Hippocampal formation (tissue), 2 donors: ENCODE results near the gene PTPN6.

Source experiments
- DNase-seq, 2 donors: peaks; one replicate each; lab custom pipeline; 2025; lab: John Stamatoyannopoulos, UW

The PTPN6 gene

DNA sequence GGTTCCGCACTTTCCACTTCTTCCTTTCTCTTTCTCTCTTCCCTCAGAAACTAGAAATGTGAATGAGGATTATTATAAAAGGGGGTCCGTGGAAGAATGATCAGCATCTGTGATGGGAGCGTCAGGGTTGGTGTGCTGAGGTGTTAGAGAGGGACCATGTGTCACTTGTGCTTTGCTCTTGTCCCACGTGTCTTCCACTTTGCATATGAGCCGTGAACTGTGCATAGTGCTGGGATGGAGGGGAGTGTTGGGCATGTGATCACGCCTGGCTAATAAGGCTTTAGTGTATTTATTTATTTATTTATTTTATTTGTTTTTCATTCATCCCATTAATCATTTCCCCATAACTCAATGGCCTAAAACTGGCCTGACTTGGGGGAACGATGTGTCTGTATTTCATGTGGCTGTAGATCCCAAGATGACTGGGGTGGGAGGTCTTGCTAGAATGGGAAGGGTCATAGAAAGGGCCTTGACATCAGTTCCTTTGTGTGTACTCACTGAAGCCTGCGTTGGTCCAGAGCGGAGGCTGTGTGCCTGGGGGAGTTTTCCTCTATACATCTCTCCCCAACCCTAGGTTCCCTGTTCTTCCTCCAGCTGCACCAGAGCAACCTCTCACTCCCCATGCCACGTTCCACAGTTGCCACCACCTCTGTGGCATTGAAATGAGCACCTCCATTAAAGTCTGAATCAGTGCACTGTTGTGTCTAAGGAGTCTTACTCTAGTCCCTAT lies 28.0 kb upstream of the PTPN6 start:
- no peak for DNase-seq

DNA sequence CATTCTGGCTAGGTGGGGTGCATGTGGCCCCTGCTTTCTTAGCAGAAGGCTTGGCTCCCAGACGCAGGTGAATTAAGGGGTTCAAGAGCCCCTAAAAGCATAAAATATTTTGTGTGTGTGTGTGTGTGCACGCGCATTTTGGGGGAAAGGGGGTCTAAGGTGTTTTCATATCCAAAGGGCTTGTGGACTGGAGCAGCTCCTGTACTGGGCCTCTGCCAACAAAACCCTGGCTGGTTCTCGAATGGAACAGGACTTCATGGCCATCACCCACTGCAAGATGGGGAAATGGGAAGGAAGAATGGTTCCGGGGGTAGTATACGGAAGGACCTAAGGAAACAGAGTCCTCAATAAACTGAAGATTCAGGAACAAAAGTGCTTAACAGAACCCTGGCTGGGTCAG lies 27.3 kb upstream of the PTPN6 start:
- DNase-seq = no peak

DNA sequence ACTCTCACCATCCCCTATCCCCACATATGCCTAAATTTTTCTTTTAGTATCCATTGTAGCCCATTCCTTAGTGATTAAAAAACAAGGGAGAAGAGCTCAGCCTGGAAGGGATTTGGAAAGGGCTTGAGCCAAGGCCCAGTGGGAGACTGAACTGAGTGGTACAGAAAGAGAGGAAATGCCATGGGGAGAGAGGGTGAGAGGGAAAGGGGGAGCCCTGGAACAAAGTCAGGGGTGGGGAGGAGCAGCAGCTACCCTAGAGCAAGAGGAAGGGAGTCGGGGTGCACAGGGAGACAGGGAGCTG lies 26.0 kb upstream of the PTPN6 start:
- DNase-seq = no peak

DNA sequence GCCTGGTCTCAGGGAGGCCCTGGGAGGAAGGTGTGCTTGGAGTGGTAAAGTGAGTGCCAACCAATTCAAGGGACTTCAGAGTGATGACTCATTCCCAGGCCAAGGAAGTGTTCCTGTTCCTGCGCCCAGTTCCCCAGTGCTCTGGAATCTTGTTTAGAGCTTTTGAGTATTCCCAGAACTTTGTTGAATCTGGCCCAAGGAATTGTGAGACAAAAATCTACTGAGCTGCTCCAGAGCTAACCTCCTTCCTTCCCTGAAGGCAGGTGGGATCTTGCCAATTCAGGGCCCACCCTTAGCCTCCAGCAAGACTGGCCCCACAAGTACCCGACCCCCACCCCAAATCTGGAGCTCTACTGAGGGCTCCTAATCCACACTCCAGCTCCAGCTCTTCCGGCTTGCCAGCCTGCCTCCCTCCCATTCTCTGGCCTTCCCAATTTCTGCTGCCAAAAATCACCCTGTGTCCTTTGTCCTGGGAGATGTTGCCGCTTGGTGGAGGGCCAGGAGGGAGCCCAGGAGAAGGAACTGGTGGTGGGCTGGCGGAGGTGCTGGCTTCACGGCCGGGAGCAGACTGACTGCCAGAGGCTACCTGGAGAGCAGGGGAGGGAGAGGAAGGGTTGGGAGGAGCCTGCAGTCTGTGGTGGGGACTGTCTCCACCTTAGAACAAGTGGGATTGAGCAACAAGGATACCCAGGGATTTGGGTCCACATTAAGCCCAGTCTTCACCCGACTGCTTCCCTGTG lies 25.4 kb upstream of the PTPN6 start:
- DNase-seq = peak; percentile 64 to 71

DNA sequence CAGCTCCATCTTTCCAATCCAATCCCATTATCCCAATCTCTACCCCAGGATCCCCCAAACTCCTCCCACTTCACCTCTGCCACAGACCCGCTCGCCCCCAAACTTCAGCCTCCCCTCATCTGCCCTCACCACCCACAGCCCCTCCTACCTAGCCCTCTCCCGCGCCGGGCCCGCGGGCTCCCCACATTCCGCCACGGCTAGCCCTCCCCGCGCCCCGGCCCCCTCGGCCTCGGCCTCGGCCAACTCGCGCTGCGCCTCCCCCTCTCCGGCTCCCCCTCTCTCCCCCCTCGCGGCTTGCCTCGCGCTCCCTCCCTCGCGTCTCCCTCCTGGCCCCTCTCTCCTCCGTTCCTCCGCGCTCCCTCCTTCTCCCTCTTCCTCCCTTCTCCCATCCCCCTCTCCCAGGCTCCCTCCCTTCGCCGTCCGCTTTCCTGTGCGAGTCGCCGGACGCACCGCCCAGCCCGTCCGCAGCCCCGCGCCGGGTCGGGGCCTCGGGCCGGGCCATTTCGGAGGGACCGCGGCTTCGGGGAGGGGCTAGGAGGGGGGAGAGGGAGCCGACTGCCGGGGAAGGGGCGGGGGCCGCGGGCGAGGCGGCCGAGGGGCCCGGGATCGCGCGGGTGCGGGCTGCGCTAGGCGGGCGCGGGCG lies 23.7 kb upstream of the PTPN6 start, which contains the start of gene ATN1:
Gene ATN1, plus strand, starts transcription at position 581 of the 643 bp plus-strand sequence. CDS start 6,043 bp downstream, outside the sequence.
- peak; percentile 80 to 87 for DNase-seq

DNA sequence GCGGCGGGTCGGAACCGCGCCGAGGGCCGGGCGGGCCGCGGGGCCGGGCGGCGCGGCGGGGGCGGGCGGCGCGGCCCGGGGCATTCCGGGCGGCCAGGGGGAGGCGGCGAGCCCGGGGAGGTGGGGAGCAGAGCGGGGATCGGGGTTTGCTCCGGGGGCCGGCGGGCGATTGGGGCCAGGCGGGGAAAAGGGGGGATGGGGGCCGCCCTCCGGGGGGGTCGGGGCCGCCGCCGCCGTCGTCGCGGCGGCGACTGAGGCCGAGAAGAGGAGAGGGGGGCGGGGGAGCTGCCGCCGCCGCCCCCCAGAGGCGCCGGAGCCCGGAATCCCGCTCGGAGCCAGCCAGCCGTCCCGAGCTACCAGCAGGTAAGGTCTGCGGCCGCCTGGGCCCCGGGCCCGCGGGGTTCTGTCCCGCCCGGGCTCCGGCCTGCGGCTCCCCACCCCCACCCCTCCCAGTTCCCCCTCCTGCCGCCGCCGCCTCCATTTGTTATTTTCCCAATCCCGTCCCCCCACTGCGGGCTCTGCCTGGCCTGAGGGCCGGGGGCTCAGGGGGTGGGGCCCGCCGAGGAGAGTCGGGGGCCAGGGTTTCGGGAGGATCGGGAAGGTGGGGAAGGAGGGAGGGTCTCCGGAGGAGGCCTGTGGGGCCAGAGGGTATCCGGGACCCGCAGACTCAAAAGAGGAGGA lies 23.0 kb upstream of the PTPN6 start:
- no peak for DNase-seq

DNA sequence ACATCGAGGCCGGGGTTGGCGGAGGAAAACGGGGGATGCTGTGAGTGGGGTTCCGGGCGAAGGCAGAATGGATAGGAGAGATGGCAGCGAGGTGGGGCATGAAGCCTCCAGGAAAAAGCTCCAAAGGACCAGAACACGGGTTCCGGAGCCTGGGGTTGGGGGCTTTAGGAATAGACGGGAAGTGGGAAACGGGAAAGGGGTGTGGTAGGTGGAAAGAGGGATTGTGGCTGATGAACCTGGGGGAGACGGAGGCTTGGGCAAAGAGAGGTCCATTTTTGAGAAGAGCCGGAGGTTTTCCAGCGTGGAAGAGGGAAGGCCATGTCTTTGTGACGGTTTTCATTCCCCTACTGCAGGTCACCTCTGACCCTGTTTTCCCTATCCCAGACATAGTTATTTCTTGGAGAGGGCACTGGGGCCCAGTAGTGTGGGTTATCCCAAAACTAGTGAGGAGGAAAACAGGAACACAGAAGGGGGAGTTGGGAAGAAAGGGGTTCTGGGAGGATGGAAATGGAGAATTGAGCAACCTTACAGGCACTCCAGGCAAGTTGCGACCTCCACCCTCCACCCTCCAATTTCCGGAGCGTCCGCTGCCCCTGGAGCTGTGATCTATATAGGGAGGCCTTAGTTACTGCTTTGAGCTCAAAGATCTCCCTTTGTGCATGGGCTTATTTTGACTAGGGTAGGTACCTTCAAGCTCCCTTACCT lies 22.3 kb upstream of the PTPN6 start:
- no peak for DNase-seq

DNA sequence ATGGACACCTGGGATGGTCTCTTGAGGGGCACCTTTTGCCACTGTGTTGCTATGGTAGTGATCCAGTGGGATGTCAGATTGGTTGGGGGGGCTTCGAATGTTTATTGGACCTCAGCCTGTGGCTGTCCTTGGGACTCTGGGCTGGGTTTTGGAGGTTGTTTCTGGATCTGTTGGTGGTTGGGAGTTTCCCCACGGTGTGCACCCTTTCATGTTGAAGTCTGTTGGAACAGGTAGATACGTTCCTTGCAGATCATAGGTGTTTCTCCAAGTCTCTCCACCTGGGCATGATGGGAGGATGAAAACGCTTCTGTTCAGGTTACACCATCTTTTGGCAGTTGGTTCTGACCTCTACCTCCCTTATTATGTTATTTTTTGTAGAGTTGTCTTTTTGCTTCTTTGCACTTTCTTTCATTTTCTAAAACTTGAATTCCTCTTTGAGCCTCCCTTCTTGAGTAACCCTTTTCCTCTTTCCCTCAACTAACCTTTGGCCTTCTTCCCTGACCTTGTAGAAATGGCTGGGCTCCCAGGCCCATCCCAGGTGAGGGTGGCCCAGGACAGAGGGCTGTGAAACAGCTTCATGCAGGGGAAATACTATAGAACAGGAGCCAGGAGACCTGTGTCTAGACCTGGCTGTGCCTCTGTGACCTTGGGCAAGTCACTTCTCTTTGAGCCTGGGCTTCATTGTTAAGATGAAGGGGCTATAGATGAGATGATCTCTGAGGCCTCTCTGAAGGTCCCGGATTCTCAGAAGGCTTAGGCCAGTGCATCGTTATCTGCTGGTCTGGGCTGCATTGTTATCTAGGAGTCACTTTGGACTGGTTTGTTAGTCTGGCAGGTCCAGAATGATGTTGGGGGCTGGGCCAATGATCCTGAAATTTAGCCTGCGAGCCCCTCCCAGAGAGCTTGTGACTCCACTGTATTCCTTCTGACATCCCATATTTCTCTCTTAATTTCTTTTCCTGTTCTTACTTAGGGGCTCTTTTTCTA lies 21.4 kb upstream of the PTPN6 start:
- no peak for DNase-seq

DNA sequence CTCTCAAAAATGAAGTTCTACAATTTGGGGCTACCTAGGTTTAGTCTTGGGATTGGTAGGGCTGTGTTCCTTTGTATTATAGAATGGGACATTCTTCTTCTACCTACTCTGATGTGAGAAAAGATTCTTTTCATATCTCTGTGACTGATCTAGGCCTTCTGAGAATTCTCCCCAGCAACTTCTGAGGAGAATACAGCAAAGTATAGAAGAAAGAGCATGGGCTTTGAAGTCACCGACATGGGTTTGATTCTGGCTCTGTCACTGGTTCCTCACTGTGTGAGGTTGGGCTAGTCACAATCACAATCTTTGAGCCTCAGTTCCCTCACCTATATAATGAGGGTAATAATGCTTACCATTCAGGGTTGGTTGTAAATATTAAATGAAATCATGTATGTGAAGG lies 18.4 kb upstream of the PTPN6 start:
- DNase-seq = no peak

DNA sequence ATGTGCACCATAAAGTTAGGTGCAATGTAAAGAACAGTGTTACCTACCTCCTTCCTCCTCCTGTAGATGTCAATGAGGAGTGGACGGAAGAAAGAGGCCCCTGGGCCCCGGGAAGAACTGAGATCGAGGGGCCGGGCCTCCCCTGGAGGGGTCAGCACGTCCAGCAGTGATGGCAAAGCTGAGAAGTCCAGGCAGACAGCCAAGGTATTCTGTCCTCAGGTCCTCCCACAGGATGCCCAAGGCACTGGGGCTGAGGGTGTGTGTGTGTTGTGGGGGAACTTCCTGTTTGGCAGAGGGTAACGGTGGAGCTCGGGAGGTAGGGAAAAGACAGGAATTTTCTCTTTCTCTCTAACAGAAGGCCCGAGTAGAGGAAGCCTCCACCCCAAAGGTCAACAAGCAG lies 17.0 kb upstream of the PTPN6 start:
- no peak for DNase-seq

DNA sequence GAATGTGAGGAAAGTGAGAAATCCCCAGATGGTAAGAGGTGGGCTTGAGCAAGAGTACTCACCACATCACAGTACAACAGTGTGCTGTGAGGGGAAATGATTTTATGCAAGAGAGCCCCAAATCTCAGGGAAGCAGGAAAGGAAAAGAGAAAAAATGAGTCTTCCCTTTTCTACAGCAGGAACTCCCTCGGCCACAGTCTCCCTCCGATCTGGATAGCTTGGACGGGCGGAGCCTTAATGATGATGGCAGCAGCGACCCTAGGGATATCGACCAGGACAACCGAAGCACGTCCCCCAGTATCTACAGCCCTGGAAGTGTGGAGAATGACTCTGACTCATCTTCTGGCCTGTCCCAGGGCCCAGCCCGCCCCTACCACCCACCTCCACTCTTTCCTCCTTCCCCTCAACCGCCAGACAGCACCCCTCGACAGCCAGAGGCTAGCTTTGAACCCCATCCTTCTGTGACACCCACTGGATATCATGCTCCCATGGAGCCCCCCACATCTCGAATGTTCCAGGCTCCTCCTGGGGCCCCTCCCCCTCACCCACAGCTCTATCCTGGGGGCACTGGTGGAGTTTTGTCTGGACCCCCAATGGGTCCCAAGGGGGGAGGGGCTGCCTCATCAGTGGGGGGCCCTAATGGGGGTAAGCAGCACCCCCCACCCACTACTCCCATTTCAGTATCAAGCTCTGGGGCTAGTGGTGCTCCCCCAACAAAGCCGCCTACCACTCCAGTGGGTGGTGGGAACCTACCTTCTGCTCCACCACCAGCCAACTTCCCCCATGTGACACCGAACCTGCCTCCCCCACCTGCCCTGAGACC lies 15.6 kb upstream of the PTPN6 start:
- no peak for DNase-seq

DNA sequence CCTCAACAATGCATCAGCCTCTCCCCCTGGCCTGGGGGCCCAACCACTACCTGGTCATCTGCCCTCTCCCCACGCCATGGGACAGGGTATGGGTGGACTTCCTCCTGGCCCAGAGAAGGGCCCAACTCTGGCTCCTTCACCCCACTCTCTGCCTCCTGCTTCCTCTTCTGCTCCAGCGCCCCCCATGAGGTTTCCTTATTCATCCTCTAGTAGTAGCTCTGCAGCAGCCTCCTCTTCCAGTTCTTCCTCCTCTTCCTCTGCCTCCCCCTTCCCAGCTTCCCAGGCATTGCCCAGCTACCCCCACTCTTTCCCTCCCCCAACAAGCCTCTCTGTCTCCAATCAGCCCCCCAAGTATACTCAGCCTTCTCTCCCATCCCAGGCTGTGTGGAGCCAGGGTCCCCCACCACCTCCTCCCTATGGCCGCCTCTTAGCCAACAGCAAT lies 14.9 kb upstream of the PTPN6 start:
- no peak for DNase-seq

DNA sequence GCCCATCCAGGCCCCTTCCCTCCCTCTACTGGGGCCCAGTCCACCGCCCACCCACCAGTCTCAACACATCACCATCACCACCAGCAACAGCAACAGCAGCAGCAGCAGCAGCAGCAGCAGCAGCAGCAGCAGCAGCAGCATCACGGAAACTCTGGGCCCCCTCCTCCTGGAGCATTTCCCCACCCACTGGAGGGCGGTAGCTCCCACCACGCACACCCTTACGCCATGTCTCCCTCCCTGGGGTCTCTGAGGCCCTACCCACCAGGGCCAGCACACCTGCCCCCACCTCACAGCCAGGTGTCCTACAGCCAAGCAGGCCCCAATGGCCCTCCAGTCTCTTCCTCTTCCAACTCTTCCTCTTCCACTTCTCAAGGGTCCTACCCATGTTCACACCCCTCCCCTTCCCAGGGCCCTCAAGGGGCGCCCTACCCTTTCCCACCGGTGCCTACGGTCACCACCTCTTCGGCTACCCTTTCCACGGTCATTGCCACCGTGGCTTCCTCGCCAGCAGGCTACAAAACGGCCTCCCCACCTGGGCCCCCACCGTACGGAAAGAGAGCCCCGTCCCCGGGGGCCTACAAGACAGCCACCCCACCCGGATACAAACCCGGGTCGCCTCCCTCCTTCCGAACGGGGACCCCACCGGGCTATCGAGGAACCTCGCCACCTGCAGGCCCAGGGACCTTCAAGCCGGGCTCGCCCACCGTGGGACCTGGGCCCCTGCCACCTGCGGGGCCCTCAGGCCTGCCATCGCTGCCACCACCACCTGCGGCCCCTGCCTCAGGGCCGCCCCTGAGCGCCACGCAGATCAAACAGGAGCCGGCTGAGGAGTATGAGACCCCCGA lies 14.3 kb upstream of the PTPN6 start:
- DNase-seq = no peak

DNA sequence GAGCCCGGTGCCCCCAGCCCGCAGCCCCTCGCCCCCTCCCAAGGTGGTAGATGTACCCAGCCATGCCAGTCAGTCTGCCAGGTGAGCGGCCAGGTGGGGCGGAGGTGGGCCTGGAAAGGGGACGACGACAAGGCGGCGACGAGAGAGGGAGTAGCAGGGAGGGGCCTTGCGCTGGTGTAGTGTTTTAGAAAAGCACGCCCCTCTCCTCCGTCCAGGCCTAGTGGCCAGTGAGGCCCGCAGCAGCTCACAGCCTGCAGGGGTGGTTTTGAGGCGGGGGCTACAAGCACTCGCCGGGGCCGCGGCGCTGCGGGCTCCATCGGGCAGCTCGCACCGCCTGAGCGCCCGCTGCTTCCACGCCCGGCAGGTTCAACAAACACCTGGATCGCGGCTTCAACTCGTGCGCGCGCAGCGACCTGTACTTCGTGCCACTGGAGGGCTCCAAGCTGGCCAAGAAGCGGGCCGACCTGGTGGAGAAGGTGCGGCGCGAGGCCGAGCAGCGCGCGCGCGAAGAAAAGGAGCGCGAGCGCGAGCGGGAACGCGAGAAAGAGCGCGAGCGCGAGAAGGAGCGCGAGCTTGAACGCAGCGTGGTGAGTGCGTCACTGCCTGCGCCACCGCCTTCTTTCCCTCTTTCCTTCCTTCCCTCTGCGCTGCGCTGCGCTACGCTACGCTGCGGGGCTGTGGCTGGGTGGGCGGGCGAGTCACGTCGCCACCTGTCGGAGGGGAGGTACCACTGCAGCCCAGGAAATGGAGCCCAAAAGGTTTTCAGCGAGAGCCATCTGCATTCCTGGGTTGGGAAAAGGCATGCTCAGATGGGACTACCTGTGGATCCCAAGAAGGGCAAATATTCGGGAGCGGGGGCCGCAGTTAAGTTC lies 13.4 kb upstream of the PTPN6 start:
- DNase-seq = peak; percentile 90 to 96

DNA sequence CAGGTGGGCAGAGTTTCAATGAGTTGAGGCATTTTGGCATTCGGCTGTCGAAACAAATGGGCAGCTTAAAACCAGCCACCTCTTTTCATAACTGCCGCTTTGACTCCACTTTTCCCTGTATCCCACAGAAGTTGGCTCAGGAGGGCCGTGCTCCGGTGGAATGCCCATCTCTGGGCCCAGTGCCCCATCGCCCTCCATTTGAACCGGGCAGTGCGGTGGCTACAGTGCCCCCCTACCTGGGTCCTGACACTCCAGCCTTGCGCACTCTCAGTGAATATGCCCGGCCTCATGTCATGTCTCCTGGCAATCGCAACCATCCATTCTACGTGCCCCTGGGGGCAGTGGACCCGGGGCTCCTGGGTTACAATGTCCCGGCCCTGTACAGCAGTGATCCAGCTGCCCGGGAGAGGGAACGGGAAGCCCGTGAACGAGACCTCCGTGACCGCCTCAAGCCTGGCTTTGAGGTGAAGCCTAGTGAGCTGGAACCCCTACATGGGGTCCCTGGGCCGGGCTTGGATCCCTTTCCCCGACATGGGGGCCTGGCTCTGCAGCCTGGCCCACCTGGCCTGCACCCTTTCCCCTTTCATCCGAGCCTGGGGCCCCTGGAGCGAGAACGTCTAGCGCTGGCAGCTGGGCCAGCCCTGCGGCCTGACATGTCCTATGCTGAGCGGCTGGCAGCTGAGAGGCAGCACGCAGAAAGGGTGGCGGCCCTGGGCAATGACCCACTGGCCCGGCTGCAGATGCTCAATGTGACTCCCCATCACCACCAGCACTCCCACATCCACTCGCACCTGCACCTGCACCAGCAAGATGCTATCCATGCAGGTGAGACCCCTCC lies 12.6 kb upstream of the PTPN6 start:
- DNase-seq = no peak

DNA sequence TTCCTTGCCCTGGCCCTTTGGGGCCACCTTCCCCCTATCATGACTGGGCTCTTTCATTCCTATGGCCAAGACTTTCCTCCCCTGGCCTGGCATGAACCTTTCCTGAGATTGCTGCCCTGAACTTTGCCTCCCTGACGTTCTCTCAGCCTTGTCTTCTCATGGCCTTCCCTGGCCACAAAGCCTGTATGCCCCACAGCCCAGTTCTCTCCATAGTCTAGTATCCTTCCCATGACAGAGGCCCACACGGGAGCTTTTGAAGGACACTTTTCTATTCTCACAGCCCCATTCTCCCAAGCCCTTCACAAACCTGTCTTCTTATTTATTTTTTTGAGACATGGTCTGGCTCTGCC lies 12.0 kb upstream of the PTPN6 start:
- no peak for DNase-seq

DNA sequence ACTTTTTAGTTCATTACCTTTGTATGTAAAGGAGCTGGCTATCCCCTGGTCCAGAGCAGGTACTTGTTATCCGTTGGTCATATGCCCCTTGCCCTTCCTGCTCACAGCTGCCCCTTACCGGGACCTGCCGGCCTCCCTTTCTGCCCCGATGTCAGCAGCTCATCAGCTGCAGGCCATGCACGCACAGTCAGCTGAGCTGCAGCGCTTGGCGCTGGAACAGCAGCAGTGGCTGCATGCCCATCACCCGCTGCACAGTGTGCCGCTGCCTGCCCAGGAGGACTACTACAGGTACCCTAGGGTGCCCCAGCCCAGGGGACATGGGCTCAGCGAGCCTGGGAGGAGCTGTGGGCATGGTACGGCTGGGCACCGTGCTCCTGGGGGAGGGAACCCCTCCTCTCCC lies 9.9 kb upstream of the PTPN6 start:
- no peak for DNase-seq
